ENCODE data around the gene PSMB3.

PSMB3 gene

DNA sequence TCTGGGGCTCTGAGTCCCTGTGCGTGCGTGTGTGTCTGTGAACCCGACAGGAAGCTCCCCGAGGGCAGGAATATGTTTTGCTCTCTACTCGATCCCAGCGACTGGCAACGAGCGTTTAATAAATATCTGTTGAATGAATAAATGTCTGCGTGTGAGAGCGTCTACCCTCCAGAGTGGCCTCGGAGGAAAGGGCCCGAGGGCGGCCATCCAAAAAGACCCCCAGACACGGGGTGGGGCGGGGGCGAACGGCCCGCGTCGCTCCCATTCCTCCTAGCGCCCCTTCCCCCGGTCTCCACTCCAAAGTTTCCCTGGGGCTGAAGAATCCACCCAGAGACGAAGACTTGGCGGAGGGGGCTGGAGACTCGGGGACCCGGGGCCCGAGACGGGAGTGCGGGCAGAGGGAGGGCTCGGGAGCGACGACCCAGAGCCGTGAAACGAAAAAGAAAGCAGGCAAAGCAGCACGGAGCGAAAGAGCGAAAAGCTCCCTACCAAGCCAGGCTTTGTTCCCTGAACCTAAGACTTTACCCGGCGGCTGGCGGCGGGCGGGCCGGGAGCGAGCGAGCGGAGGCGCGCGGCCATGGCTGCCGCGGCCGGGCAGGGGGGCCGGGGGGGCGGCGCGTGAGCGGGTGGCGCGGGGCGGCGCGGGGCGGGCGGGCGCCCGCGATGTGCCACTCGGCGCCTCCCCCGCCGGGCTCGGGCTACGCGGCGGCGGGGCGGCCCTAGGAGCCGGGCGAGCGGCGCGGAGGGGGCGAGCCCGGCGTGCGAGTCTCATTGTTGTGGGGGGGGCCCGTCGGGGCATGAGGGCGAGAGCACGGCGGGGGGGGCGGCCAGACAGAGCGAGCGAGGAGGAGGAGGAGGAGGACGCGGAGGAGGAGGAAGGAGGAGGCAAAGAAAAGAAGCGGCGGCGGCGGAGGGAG is 47.7 kb upstream of the PSMB3 start, which contains the start of gene MLLT6:
Gene MLLT6 (plus strand): TSS at position 668 of the 917 bp plus-strand sequence. CDS start 360 bp downstream, outside the sequence.
- H2AFZ ChIP-seq (ENCODE audit: low read depth, low read length): peak within 1 kb of the TSS; percentile 74

DNA sequence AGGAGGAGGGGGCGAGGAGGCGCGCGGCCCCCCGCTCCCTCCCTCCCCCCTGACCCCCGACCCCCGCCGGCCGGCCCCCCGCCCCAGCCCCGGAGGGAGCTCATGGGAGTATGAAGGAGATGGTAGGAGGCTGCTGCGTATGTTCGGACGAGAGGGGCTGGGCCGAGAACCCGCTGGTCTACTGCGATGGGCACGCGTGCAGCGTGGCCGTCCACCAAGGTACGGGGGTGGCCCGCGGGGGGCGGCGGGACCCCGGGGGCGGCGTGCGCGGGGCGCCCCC is 47.1 kb upstream of the PSMB3 start:
- no peak for ATAC-seq (ENCODE audit: insufficient read depth, low read depth)
- Histone ChIP-seq H2AFZ (ENCODE audit: low read depth, low read length) (no peak overlapping the region), H3K9me3 (ENCODE audit: insufficient read depth, low read length, severe bottlenecking) (no peaks in the 10 kb centered on the region), H3K4me1 (ENCODE audit: insufficient read depth, low read length) (peaks cover 53% of the 10 kb centered on the region), H3K36me3 (ENCODE audit: insufficient read depth, low read length) (peaks cover 37% of the 10 kb centered on the region), H3K4me3 (ENCODE audit: low read depth in 1 of 2, low read length in 2 of 2) (peak overlapping the region; percentile 26 to 94; a peak in 3 of 4 replicates), H3K79me2 (ENCODE audit: insufficient read depth, low read length) (peaks cover 65% of the 10 kb centered on the region), H3K27me3 (ENCODE audit: insufficient read depth, low read length, poor library complexity) (no peaks in the 10 kb centered on the region), H3K4me2 (ENCODE audit: insufficient read depth, low read length) (peak overlapping the region; percentile 79), H3K27ac (ENCODE audit: low read length) (peak overlapping the region; percentile 75), H3K9ac (ENCODE audit: low read depth, low read length) (peak overlapping the region; percentile 90), H4K20me1 (ENCODE audit: insufficient read depth, low read length) (peaks cover 35% of the 10 kb centered on the region)
- TF ChIP-seq, protein P1, sequence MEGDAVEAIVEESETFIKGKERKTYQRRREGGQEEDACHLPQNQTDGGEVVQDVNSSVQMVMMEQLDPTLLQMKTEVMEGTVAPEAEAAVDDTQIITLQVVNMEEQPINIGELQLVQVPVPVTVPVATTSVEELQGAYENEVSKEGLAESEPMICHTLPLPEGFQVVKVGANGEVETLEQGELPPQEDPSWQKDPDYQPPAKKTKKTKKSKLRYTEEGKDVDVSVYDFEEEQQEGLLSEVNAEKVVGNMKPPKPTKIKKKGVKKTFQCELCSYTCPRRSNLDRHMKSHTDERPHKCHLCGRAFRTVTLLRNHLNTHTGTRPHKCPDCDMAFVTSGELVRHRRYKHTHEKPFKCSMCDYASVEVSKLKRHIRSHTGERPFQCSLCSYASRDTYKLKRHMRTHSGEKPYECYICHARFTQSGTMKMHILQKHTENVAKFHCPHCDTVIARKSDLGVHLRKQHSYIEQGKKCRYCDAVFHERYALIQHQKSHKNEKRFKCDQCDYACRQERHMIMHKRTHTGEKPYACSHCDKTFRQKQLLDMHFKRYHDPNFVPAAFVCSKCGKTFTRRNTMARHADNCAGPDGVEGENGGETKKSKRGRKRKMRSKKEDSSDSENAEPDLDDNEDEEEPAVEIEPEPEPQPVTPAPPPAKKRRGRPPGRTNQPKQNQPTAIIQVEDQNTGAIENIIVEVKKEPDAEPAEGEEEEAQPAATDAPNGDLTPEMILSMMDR (IDR thresholded peaks at IDR 0.05; ENCODE audit: borderline replicate concordance, extremely low read depth, low read length, poor library complexity, severe bottlenecking): no peak
- no peak for TF ChIP-seq EZH2 (IDR thresholded peaks at IDR 0.05; ENCODE audit: borderline replicate concordance, low read depth, low read length, severe bottlenecking)
- no peak for DNase-seq

More for the DNA sequence above, 47.7 kb upstream of the PSMB3 start, which contains the start of gene MLLT6:
- H3K9me3 ChIP-seq (ENCODE audit: insufficient read depth, low read length, severe bottlenecking): no peaks in the 10 kb centered on the region
- ATAC-seq (ENCODE audit: insufficient read depth, low read depth) (peak; percentile 33), DNase-seq (peak; percentile 83)
- H3K36me3 ChIP-seq (ENCODE audit: insufficient read depth, low read length): peaks cover 31% of the 10 kb centered on the region
- peaks cover 53% of the 10 kb centered on the region for H3K4me1 ChIP-seq (ENCODE audit: insufficient read depth, low read length)
- H3K27me3 ChIP-seq (ENCODE audit: insufficient read depth, low read length, poor library complexity): no peaks in the 10 kb centered on the region
- TF ChIP-seq, protein P1 (IDR thresholded peaks at IDR 0.05; ENCODE audit: borderline replicate concordance, extremely low read depth, low read length, poor library complexity, severe bottlenecking): no peak
- TF ChIP-seq EZH2 (IDR thresholded peaks at IDR 0.05; ENCODE audit: borderline replicate concordance, low read depth, low read length, severe bottlenecking): no peak
- H3K79me2 ChIP-seq (ENCODE audit: insufficient read depth, low read length): peaks cover 60% of the 10 kb centered on the region
- peaks cover 29% of the 10 kb centered on the region for H4K20me1 ChIP-seq (ENCODE audit: insufficient read depth, low read length)
- H3K9ac ChIP-seq (ENCODE audit: low read depth, low read length): peak within 1 kb of the TSS; percentile 90
- H3K4me2 ChIP-seq (ENCODE audit: insufficient read depth, low read length): peak within 1 kb of the TSS; percentile 87
- H3K4me3 ChIP-seq (ENCODE audit: low read depth in 1 of 2, low read length in 2 of 2): peak within 1 kb of the TSS; percentile 64 to 94
- H3K27ac ChIP-seq (ENCODE audit: low read length): peak within 1 kb of the TSS; percentile 99

DNA sequence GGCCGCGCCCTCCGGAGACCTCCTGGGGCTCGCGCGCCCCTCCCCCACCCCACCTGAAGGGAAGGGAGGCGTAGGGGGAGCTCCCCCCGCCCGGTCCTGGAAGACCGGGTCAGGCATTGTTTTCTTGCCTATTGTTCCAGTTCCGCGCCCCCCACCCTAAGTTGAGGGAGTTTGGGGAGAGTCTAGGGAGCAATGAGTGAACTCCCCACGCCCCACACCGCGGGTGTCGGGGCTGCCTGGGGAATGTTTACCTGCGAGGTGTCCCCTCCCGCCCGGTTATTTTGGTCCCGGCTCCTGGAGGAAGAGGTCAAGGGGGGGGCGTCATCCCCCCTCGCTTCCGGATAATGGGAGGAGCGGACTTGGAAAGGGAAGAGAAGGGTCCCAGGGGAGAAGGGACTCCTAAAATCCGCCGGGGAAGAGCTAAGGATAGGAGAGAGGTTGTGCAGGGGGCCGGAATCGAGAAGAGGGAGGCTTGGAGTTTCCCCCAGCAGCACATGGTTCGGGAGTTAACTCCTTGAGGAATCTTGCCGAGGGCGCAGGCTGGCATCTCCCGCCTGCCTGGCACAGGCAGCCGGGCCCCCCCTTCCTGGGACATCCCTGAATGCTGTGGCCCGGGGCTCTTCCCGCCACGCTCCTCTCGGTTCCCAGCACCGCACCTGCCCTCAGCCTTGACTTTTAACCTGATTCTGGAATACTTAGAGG is 46.6 kb upstream of the PSMB3 start:
- no peaks in the 10 kb centered on the region for H3K9me3 ChIP-seq (ENCODE audit: insufficient read depth, low read length, severe bottlenecking)
- H2AFZ ChIP-seq (ENCODE audit: low read depth, low read length): no peak overlapping the region
- no peak for ATAC-seq (ENCODE audit: insufficient read depth, low read depth)
- DNase-seq: peak; percentile 51
- no peaks in the 10 kb centered on the region for H3K27me3 ChIP-seq (ENCODE audit: insufficient read depth, low read length, poor library complexity)
- peak overlapping the region; percentile 90 for H3K9ac ChIP-seq (ENCODE audit: low read depth, low read length)
- peaks cover 41% of the 10 kb centered on the region for H3K36me3 ChIP-seq (ENCODE audit: insufficient read depth, low read length)
- TF ChIP-seq, protein P1 (IDR thresholded peaks at IDR 0.05; ENCODE audit: borderline replicate concordance, extremely low read depth, low read length, poor library complexity, severe bottlenecking): no peak
- no peak for TF ChIP-seq EZH2 (IDR thresholded peaks at IDR 0.05; ENCODE audit: borderline replicate concordance, low read depth, low read length, severe bottlenecking)
- H3K4me2 ChIP-seq (ENCODE audit: insufficient read depth, low read length): peak overlapping the region; percentile 79
- H3K79me2 ChIP-seq (ENCODE audit: insufficient read depth, low read length): peaks cover 67% of the 10 kb centered on the region
- H4K20me1 ChIP-seq (ENCODE audit: insufficient read depth, low read length): peaks cover 37% of the 10 kb centered on the region
- H3K4me1 ChIP-seq (ENCODE audit: insufficient read depth, low read length): peaks cover 53% of the 10 kb centered on the region
- H3K4me3 ChIP-seq (ENCODE audit: low read depth in 1 of 2, low read length in 2 of 2): peak overlapping the region; percentile 26 to 94; a peak in 3 of 4 replicates
- peak overlapping the region; percentile 75 for H3K27ac ChIP-seq (ENCODE audit: low read length)

All from DND-41 (cell line).